Colonic mucosa (tissue), 4 donors: ENCODE measurements around the gene MRPS23. TPM values are rescaled to one million over a fixed set of nuclear protein-coding genes. Genes with fewer than 3 reads are reported as not detected.

Source experiments
- DNase-seq: peaks from one replicate; pipeline ENCODE4 v3.0.0-alpha.2; 2020
- H3K27ac ChIP-seq: fragments of 200-600 bp; one replicate; pipeline ENCODE4 v1.8.0; 2021
- H3K27me3 ChIP-seq: fragments of 200-600 bp; one replicate; pipeline ENCODE4 v1.8.0; 2021
- H3K36me3 ChIP-seq: fragments of 200-600 bp; one replicate; pipeline ENCODE4 v1.8.0; 2021
- H3K4me1 ChIP-seq: fragments of 200-600 bp; one replicate; pipeline ENCODE4 v1.8.0; 2021; ENCODE audit warnings: mild to moderate bottlenecking
- H3K4me3 ChIP-seq: fragments of 200-600 bp; one replicate; pipeline ENCODE4 v1.8.0; 2021
- H3K9ac ChIP-seq, 2 donors: one replicate each; pipeline ENCODE4 v1.7.0; 2013; ENCODE audit warnings: control low read depth in 2 of 2, low read depth in 2 of 2, low read length in 2 of 2
- H3K9me3 ChIP-seq: fragments of 200-600 bp; one replicate; pipeline ENCODE4 v1.8.0; 2021
- intact Hi-C: fragments of 100-400 bp; cut with DNase I; formaldehyde crosslinking; loops from one replicate; pipeline ENCODE4 v1.14.1; 2022
- total RNA-seq, 2 donors: library from RNA; stranded (reverse); fragmentation: NEBNext Ultra II Directional in 1 of 2; extraction: Animal tissue kit (Norgen Biotek cat#: 25700) in 1 of 2; gene quantifications; one replicate each; pipeline ENCODE4 v1.2.1, GENCODE V29; 2021
- TF ChIP-seq, protein P1 (sequence below): fragments of 200-600 bp; IDR thresholded peaks from one replicate; pipeline ENCODE4 v1.8.0; 2022; ENCODE audit warnings: antibody characterized with exemption, mild to moderate bottlenecking
- donor health status: healthy.
- donor health status: DM: no; HTN: no; CAD: no.
- donor health status: DM: no; HTN: no; CAD: no.

Gene MRPS23
- total RNA-seq, 2 donors from 2014 or later: 19.3 to 43.6 TPM

DNA sequence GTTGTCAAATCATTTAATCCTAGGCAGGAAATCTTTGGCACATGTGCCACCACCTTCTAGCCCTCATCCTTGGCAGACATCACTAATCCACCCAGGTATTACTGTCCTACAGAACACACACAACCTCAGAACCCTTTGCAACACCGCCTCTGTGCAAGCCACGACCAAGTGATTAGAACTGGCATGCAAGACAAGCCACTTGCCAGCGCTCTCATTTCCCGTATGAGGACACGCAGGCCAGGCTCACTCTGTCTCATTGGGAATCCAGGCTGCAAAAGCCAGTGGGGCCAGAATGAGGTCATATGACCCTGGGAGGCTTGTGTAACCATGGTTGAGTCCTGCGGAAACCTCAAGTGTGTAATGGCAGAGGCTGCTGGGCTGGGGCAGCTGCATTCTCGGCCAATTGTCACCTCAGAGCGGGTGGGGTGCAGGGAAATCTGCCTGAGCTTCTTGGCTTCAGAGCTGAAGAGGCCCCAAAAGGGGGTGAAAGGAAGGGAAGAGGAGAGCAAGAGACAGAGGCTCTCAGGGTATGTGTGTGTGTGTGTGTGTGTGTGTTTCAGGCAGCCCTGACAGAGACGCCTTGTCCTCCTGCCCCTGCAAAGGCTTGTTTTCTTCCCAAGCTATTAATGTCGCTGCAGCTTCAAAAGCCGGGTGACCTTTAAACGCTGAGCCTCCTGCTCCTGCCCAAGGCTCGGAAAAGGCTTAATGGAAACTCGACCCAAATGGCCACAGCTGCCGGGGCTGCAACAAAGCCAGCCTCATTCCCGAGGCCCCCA, 43.2 kb upstream of the MRPS23 start:
- Histone ChIP-seq H3K4me3 (no peak overlapping the region), H3K27me3 (no peaks in the 10 kb centered on the region), H3K4me1 (peaks cover 4% of the 10 kb centered on the region), H3K9me3 (no peaks in the 10 kb centered on the region), H3K36me3 (no peaks in the 10 kb centered on the region), H3K27ac (peak overlapping the region; percentile 78), H3K9ac (peak overlapping the region; percentile 73 to 81)
- intact Hi-C loops: loop anchor here (5.0 kb wide), 2 partner anchors 64 to 94 kb away; partner anchors contain the start of genes CUEDC1 and VEZF1
- TF ChIP-seq, protein P1, sequence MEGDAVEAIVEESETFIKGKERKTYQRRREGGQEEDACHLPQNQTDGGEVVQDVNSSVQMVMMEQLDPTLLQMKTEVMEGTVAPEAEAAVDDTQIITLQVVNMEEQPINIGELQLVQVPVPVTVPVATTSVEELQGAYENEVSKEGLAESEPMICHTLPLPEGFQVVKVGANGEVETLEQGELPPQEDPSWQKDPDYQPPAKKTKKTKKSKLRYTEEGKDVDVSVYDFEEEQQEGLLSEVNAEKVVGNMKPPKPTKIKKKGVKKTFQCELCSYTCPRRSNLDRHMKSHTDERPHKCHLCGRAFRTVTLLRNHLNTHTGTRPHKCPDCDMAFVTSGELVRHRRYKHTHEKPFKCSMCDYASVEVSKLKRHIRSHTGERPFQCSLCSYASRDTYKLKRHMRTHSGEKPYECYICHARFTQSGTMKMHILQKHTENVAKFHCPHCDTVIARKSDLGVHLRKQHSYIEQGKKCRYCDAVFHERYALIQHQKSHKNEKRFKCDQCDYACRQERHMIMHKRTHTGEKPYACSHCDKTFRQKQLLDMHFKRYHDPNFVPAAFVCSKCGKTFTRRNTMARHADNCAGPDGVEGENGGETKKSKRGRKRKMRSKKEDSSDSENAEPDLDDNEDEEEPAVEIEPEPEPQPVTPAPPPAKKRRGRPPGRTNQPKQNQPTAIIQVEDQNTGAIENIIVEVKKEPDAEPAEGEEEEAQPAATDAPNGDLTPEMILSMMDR: peak; percentile 15
- peak; percentile 80 for DNase-seq

DNA sequence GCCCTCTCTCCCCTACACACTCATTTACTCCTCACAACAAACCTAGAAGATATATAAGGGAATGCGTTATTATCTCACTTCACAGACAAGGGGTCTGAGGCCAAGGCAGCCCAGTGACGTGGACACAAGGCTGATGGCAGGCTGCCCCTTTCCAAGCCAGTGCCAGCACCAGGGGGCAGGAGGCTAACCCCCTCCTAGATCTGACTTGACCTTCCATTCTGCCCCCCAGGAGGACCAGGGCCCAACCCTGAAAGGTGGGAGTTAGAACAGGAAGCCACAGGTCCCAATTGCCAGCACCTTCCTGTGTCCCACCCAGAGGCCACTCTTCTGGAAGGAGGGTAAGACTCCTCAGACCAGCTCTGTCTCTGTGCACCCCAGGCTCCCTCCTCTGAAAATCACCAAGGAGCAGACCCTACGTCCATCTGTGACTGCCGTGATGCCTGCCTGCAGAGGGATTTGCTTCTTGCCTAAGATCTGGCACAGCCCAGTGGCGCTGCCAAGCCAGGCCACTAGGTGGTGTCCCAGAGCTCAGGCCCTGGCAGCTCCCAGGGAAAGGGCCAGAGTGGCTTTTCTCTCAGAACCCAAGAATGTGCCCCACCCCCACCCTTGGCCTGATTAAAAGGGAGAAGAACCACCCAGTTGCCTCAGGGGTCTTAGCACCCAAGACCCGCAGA, 42.4 kb upstream of the MRPS23 start:
- H3K9me3 ChIP-seq: no peaks in the 10 kb centered on the region
- H3K27me3 ChIP-seq: no peaks in the 10 kb centered on the region
- TF ChIP-seq, protein P1: peak; percentile 98
- H3K36me3 ChIP-seq: no peaks in the 10 kb centered on the region
- peak; percentile 93 for DNase-seq
- H3K4me1 ChIP-seq: peaks cover 4% of the 10 kb centered on the region
- peak overlapping the region; percentile 73 to 81 for H3K9ac ChIP-seq
- intact Hi-C loops: loop anchor here (5.0 kb wide), 2 partner anchors 65 to 95 kb away; partner anchors contain the start of genes CUEDC1 and VEZF1
- H3K4me3 ChIP-seq: no peak overlapping the region
- peak overlapping the region; percentile 78 for H3K27ac ChIP-seq

DNA sequence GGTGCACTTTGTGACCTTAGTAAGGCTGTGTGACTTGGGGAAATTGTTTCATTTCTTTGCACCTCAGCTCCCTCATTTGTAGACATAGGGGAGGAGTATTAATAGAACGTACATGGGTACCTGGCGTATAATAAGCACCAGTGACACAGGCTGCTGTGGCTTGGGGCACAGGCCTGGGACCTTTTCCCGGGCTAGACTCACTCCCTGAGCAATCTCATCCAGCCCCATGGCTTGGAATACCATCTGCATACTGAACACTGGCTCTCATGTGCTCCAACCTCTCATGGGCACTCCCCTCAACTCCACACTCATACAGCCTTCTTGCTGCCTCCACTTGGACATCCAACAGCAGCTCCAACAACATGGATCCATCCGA, 41.0 kb upstream of the MRPS23 start:
- peaks cover 4% of the 10 kb centered on the region for H3K4me1 ChIP-seq
- no peaks in the 10 kb centered on the region for H3K27me3 ChIP-seq
- TF ChIP-seq, protein P1: no peak
- intact Hi-C loops: loop anchor here (5.0 kb wide), 2 partner anchors 66 to 96 kb away; partner anchors contain the start of genes CUEDC1 and VEZF1
- H3K9ac ChIP-seq: peak overlapping the region in 1 of 2 donors; percentile 59
- no peak for DNase-seq
- no peak overlapping the region for H3K4me3 ChIP-seq
- peak overlapping the region; percentile 30 for H3K27ac ChIP-seq
- H3K36me3 ChIP-seq: no peaks in the 10 kb centered on the region
- H3K9me3 ChIP-seq: no peaks in the 10 kb centered on the region

DNA sequence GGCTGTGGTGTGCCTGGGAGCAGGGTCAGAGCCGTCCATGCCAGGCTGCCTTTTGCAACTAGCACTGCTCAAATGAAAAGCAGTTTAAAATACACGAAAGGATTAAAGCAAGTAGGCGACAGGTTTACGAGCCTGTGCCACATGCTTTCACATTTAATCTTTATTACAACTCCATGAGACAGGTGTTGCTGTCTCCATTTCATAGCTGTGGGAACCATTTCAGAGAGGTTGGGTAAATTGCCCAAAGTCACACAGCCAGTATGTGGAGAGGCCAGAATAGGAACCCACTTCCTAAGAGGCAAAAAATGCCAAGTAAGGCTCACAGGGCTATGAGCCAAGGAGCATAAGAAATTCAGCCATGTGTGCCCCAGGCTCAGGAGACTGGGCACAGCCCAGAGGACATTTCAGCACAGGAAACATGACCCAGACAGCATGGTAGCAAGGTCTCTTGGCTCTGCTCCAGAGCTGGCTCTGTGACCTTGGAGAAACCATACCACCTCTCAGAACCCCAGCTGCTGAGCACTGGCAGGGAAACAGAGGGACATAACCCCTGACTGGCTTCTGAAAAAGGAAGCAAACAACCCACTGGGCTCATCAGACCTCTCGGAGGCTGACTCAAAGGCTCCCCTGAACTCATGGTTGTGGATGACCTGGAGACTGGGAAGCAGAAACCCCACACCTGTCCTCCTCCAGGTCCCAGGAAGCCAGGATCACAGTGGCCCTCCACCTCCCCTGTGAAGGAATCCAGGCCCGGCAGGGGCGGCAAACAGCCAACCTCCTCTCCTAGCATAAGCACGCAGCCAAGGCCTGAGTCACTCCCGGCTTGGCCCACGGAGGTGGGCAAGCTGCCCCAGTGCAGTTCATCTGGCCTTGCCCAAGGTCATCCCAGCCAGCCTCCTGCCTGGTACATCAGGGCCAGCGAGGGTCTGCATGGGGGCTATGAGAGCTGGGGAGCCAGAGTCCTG, 40.3 kb upstream of the MRPS23 start:
- peaks cover 4% of the 10 kb centered on the region for H3K4me1 ChIP-seq
- TF ChIP-seq, protein P1: no peak
- H3K9ac ChIP-seq: peak overlapping the region in 1 of 2 donors; percentile 59
- no peaks in the 10 kb centered on the region for H3K9me3 ChIP-seq
- no peaks in the 10 kb centered on the region for H3K36me3 ChIP-seq
- intact Hi-C loops: loop anchor here (5.0 kb wide), 2 partner anchors 67 to 97 kb away; partner anchors contain the start of genes CUEDC1 and VEZF1
- H3K27me3 ChIP-seq: no peaks in the 10 kb centered on the region
- H3K4me3 ChIP-seq: no peak overlapping the region
- peak overlapping the region; percentile 30 for H3K27ac ChIP-seq
- peak; percentile 65 for DNase-seq

DNA sequence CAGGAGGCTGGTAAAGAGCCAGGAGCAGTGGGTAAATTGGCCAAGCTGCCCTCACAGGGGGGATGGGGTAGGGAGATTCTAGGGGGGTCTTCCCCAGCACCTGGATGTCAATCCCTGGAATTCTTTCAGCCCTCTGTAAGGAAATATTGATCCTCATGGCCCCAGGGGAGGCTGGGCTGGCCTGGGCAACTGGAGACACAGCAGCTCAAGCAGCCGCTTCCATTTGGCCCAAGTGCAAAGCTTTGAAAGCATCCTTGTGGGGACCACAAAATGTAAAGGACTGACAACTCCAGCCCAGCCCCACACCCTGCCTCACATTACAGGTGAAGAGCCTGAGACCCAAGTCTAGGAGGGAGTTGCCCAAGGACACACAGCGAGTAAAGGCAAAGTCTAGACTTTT, 39.4 kb upstream of the MRPS23 start:
- Histone ChIP-seq H3K27me3 (no peaks in the 10 kb centered on the region), H3K4me1 (peaks cover 4% of the 10 kb centered on the region), H3K9me3 (no peaks in the 10 kb centered on the region), H3K36me3 (no peaks in the 10 kb centered on the region), H3K27ac (no peak overlapping the region), H3K9ac (peak overlapping the region in 1 of 2 donors; percentile 38), H3K4me3 (no peak overlapping the region)
- no peak for DNase-seq
- intact Hi-C loops: no loop called here
- TF ChIP-seq, protein P1: no peak
